Lung (tissue), 12 donors: ENCODE results near the gene SDHAF3. TPM values are rescaled to one million over a fixed set of nuclear protein-coding genes. Genes with fewer than 3 reads are reported as not detected.

ENCODE experiments used
- ATAC-seq: fragments of 200-7000 bp; cut with Tn5 transposase; one replicate; pipeline ENCODE4 v1.9.1; 2020; ENCODE audit warnings: moderate number of reproducible peaks; ENCODE audit not compliant: insufficient read depth, low FRiP score
- DNase-seq, 3 donors: peaks; one replicate each; pipeline ENCODE4 v3.0.0-alpha.2; 2013 to 2017
- H3K27ac ChIP-seq, 2 donors: one replicate each; pipeline ENCODE4 v1.5.1; 2013; ENCODE audit warnings: mild to moderate bottlenecking in 2 of 2, moderate library complexity in 2 of 2, control low read depth in 1 of 2, inconsistent platforms in 1 of 2, low read depth in 1 of 2, low read length in 1 of 2
- H3K27me3 ChIP-seq, 3 donors: one replicate each; pipeline ENCODE4 v1.5.1; 2013; ENCODE audit warnings: low read length in 2 of 3; ENCODE audit not compliant: control insufficient read depth in 3 of 3, insufficient read depth in 3 of 3
- H3K36me3 ChIP-seq, 4 donors: one replicate each; pipeline ENCODE4 v1.5.1; 2013; ENCODE audit warnings: low read length in 4 of 4, mild to moderate bottlenecking in 1 of 4, moderate library complexity in 1 of 4; ENCODE audit not compliant: control insufficient read depth in 4 of 4, insufficient read depth in 4 of 4
- H3K4me1 ChIP-seq, 5 donors: one replicate each; pipeline ENCODE4 v1.5.1; 2013; ENCODE audit warnings: low read length in 5 of 5, mild to moderate bottlenecking in 2 of 5, moderate library complexity in 1 of 5; ENCODE audit not compliant: control insufficient read depth in 5 of 5, insufficient read depth in 5 of 5
- H3K4me3 ChIP-seq: one replicate; pipeline ENCODE4 v1.5.1; 2013; ENCODE audit warnings: mild to moderate bottlenecking, control low read depth, moderate library complexity
- H3K9ac ChIP-seq, 2 donors: one replicate each; pipeline ENCODE4 v1.5.1; 2013; ENCODE audit warnings: low read length in 2 of 2, control low read depth in 1 of 2; ENCODE audit not compliant: insufficient read depth in 1 of 2
- H3K9me3 ChIP-seq, 4 donors: one replicate each; pipeline ENCODE4 v1.5.1; 2013; ENCODE audit warnings: low read length in 3 of 4, mild to moderate bottlenecking in 1 of 4, moderate library complexity in 1 of 4; ENCODE audit not compliant: control insufficient read depth in 4 of 4, insufficient read depth in 3 of 4
- CTCF ChIP-seq: IDR thresholded peaks from 2 replicates; pipeline ENCODE4 v1.5.1; 2012; ENCODE audit warnings: mild to moderate bottlenecking; ENCODE audit errors: control extremely low read depth, extremely low read depth
- WGBS, 2 donors: extraction: QIAGEN DNeasy Blood & Tissue Kit; methylation state at CpG; one replicate each; pipeline ENCODE4 v1.1.7; 2013; 5-methylcytosine and 5-hydroxymethylcytosine counted together
- polyA plus RNA-seq, 2 donors: library from polyadenylated mRNA; stranded (reverse); fragments of 200-250 nt; gene quantifications; one replicate each; pipeline ENCODE4 v1.2.1, GENCODE V29; 2013
- total RNA-seq, 2 donors: library from RNA; depleted of rRNA in 1 of 2; stranded (reverse); fragments of >200 nt in 1 of 2; gene quantifications; one replicate each; pipeline ENCODE4 v1.2.1, GENCODE V29; 2014 to 2021
- donor health status: control.
- donor health status: control.
- donor health status: Bipolar disorder and iron deficiency.
- donor health status: healthy.
- donor health status: DM: yes; HTN: yes; CAD: no.

Gene SDHAF3
- total and polyA plus RNA-seq, 4 donors: 6.3 to 15.8 (median 12.8) TPM

- Histone ChIP-seq H3K4me1 (no peaks in the 10 kb centered on the region), H3K9ac (no peak overlapping the region), H3K27ac (no peak overlapping the region), H3K9me3 (peaks cover 0 to 5% (median 0%) of the 10 kb centered on the region in 4 donors), H3K36me3 (no peaks in the 10 kb centered on the region), H3K27me3 (no peaks in the 10 kb centered on the region), H3K4me3 (no peak overlapping the region)
- ATAC-seq (no peak), DNase-seq (no peak)
- 22 to 43% methylated on average over 2 of the region's 2 CpGs for WGBS, 2 donors
- no peak for TF ChIP-seq CTCF
These were observed 101.3 kb downstream of the SDHAF3 start for GRCh38 chr7:97218767-97219166.

GRCh38 chr7:97219237-97219636 is 101.7 kb downstream of the SDHAF3 start:
- H3K9me3 ChIP-seq: peaks cover 0 to 5% (median 0%) of the 10 kb centered on the region in 4 donors
- H3K4me1 ChIP-seq: no peaks in the 10 kb centered on the region
- 86 to 87% methylated on average over 2 of the region's 2 CpGs for WGBS, 2 donors
- H3K27me3 ChIP-seq: no peaks in the 10 kb centered on the region
- ATAC-seq: no peak
- DNase-seq: no peak
- H3K9ac ChIP-seq: no peak overlapping the region
- no peak for TF ChIP-seq CTCF
- H3K27ac ChIP-seq: no peak overlapping the region
- no peaks in the 10 kb centered on the region for H3K36me3 ChIP-seq
- H3K4me3 ChIP-seq: no peak overlapping the region

DNA sequence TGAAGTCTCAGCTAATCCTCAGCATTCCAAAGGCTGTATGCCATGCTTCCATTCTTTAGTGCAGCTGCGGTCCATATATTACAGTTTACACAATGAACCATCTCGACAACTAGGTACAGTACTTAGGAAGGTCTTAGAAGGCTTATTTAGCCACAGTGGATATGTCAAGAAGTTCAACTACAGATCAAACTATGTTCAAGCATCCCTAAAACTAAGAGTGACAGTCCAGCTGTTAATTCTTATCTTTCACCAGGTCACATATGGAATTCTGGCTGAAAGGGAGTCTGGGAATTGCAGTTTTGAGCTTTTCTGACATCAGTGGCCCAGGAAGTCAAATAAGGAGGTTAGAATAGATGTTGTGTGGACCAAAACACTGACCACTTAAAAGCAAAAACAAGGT is 106.8 kb downstream of the SDHAF3 start:
- H3K36me3 ChIP-seq: no peaks in the 10 kb centered on the region
- 83 to 85% methylated on average over 2 of the region's 2 CpGs for WGBS, 2 donors
- ATAC-seq: no peak

More for the DNA sequence above, 106.8 kb downstream of the SDHAF3 start:
- Histone ChIP-seq H3K9ac (no peak overlapping the region), H3K27me3 (no peaks in the 10 kb centered on the region), H3K4me3 (no peak overlapping the region), H3K27ac (no peak overlapping the region), H3K9me3 (no peaks in the 10 kb centered on the region), H3K4me1 (no peaks in the 10 kb centered on the region)
- no peak for TF ChIP-seq CTCF
- no peak for DNase-seq
